Ishikawa (cell line): ENCODE measurements around the gene PLCB1.

Experiments
- CEBPB ChIP-seq: IDR thresholded peaks from 2 replicates; pipeline ENCODE4 v1.6.1; 2012
- CREB1 ChIP-seq: IDR thresholded peaks from 2 replicates; pipeline ENCODE4 v1.6.1; 2012; ENCODE audit warnings: low read depth
- EGR1 ChIP-seq: IDR thresholded peaks from 2 replicates; pipeline ENCODE4 v1.6.1; 2012
- FOXM1 ChIP-seq: IDR thresholded peaks from 2 replicates; pipeline ENCODE4 v1.6.1; 2012; ENCODE audit warnings: low read depth, borderline replicate concordance
- TAF1 ChIP-seq: IDR thresholded peaks from 2 replicates; pipeline ENCODE4 v1.6.1; 2012; ENCODE audit warnings: low read depth, mild to moderate bottlenecking
- TCF12 ChIP-seq: IDR thresholded peaks from 2 replicates; pipeline ENCODE4 v1.6.1; 2012; ENCODE audit warnings: low read depth
- TEAD4 ChIP-seq: IDR thresholded peaks from 2 replicates; pipeline ENCODE4 v1.6.1; 2012
- YY1 ChIP-seq: IDR thresholded peaks from 2 replicates; pipeline ENCODE4 v1.6.1; 2012; ENCODE audit warnings: low read depth
- ZBTB7A ChIP-seq: IDR thresholded peaks from 2 replicates; pipeline ENCODE4 v1.6.1; 2012; ENCODE audit warnings: low read depth
- TF ChIP-seq, protein P1 (sequence below): IDR thresholded peaks from 2 replicates; pipeline ENCODE4 v1.6.1; 2012; ENCODE audit warnings: low read depth, mild to moderate bottlenecking
- TF ChIP-seq, protein P2 (sequence below): IDR thresholded peaks from 2 replicates; pipeline ENCODE4 v1.6.1; 2012

DNA sequence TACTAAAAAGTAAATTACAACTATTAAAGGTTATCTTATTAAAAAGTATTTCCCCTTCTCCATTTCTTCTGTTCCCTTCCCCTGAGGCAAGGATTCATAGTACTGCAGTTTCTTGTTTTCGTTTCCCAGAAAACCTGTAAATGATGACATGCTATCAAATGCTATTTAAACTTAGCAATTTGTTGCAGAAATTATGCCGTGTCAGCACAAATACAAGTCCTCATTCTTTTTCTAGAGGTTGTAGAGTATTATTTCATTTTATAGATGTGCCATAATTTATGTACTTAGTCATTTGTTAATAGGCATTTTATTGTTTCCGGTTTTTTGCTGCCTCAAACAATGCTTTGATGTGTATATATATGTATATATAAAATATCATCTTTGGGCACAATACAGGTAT lies 268.4 kb downstream of the PLCB1 start:
- TF ChIP-seq CREB1 (no peak), CEBPB (no peak), TEAD4 (no peak), YY1 (no peak), FOXM1 (no peak), TAF1 (no peak), TCF12 (no peak), ZBTB7A (no peak), EGR1 (no peak)
- TF ChIP-seq, protein P1, sequence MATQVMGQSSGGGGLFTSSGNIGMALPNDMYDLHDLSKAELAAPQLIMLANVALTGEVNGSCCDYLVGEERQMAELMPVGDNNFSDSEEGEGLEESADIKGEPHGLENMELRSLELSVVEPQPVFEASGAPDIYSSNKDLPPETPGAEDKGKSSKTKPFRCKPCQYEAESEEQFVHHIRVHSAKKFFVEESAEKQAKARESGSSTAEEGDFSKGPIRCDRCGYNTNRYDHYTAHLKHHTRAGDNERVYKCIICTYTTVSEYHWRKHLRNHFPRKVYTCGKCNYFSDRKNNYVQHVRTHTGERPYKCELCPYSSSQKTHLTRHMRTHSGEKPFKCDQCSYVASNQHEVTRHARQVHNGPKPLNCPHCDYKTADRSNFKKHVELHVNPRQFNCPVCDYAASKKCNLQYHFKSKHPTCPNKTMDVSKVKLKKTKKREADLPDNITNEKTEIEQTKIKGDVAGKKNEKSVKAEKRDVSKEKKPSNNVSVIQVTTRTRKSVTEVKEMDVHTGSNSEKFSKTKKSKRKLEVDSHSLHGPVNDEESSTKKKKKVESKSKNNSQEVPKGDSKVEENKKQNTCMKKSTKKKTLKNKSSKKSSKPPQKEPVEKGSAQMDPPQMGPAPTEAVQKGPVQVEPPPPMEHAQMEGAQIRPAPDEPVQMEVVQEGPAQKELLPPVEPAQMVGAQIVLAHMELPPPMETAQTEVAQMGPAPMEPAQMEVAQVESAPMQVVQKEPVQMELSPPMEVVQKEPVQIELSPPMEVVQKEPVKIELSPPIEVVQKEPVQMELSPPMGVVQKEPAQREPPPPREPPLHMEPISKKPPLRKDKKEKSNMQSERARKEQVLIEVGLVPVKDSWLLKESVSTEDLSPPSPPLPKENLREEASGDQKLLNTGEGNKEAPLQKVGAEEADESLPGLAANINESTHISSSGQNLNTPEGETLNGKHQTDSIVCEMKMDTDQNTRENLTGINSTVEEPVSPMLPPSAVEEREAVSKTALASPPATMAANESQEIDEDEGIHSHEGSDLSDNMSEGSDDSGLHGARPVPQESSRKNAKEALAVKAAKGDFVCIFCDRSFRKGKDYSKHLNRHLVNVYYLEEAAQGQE: no peak
- TF ChIP-seq, protein P2, sequence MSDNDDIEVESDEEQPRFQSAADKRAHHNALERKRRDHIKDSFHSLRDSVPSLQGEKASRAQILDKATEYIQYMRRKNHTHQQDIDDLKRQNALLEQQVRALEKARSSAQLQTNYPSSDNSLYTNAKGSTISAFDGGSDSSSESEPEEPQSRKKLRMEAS: no peak
